ENCODE results near the gene LRRFIP2. TPM values are rescaled to one million over a fixed set of nuclear protein-coding genes. Genes with fewer than 3 reads are reported as not detected.
"Not testable (repeated sequence)": the region's sequence is repeated elsewhere in the genome, so short reads cannot be mapped to it uniquely, and the experiment has no call there.

Gene LRRFIP2
- total RNA-seq, 1 experiment from 2014 or later, result 40.2 TPM

DNA sequence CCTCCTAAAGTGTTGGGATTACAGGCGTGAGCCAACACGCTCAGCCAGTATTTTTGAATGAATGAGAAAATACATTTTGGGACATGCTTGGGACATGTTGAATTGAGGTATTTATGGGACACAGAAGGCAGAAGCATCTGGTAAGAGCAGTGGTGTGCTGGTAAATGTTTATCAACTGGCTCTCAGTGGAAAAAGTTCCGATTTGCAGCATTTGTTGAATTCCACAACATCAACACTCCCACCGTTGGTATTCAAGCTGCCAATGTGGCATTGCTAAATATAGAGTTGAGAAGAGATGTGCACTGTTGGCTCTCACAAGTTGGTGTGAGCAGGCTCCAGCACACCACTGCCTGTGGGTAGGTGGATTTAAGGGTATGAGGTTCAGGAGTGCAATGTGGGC is 35.8 kb upstream of the LRRFIP2 start:
- Histone ChIP-seq H3K9me3 (ENCODE audit: low read depth, low read length, poor library complexity, severe bottlenecking) (no peaks in the 10 kb centered on the region), H3K27ac (ENCODE audit: low read depth, low read length, poor library complexity, severe bottlenecking) (no peak overlapping the region), H3K36me3 (ENCODE audit: insufficient read depth, low read length, poor library complexity, severe bottlenecking) (no peaks in the 10 kb centered on the region), H3K4me3 (ENCODE audit: low read depth, low read length, poor library complexity, severe bottlenecking) (no peak overlapping the region), H3K4me1 (ENCODE audit: insufficient read depth, low read length, poor library complexity, severe bottlenecking) (no peaks in the 10 kb centered on the region), H3K27me3 (replicated peaks; ENCODE audit: insufficient read depth, low read depth, low read length, poor library complexity) (no peaks in the 10 kb centered on the region)
- BruUV-seq (replicated peaks), result no TSS peak
- TF ChIP-seq, protein P1, sequence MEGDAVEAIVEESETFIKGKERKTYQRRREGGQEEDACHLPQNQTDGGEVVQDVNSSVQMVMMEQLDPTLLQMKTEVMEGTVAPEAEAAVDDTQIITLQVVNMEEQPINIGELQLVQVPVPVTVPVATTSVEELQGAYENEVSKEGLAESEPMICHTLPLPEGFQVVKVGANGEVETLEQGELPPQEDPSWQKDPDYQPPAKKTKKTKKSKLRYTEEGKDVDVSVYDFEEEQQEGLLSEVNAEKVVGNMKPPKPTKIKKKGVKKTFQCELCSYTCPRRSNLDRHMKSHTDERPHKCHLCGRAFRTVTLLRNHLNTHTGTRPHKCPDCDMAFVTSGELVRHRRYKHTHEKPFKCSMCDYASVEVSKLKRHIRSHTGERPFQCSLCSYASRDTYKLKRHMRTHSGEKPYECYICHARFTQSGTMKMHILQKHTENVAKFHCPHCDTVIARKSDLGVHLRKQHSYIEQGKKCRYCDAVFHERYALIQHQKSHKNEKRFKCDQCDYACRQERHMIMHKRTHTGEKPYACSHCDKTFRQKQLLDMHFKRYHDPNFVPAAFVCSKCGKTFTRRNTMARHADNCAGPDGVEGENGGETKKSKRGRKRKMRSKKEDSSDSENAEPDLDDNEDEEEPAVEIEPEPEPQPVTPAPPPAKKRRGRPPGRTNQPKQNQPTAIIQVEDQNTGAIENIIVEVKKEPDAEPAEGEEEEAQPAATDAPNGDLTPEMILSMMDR (conservative IDR thresholded peaks at IDR 0.05; ENCODE audit: low read depth, low read length), result no peak
- no peak for TF ChIP-seq EZH2 (IDR thresholded peaks at IDR 0.05; ENCODE audit: borderline replicate concordance, low read depth, low read length, poor library complexity, severe bottlenecking)
- intact Hi-C loops (cut with micrococcal nuclease; ENCODE audit: unreplicated experiment), result loop anchor here (5.0 kb wide), 2 partner anchors 418 to 483 kb away; no protein-coding TSS in a partner anchor
- CTCF ChIA-PET, result no interaction called here
- POLR2A ChIA-PET (ENCODE audit: low non-redundant PET), result no interaction called here
- DNase-seq (ENCODE audit: low spot score), result no peak

DNA sequence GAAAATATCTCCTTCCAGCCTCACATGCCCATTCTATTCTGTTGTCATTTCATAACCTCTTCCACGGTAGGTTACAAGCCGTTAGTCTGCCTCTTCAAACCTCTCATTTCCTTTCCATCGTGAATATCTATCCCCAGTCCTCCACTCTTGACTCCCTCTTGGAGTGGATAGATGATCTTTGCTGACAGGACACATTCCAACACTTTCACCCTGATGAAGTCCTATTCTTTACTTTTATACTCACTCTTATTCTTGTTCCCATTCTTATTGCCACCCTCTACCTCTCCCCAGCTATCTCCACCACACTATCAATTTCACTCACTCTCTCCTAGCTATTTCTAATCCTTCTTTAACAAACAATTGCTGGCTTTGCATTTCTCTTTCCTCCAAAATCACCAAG is 34.2 kb upstream of the LRRFIP2 start:
- intact Hi-C loops (cut with micrococcal nuclease; ENCODE audit: unreplicated experiment); CTCF ChIA-PET; H3K4me3 ChIP-seq (ENCODE audit: low read depth, low read length, poor library complexity, severe bottlenecking); H3K9me3 ChIP-seq (ENCODE audit: low read depth, low read length, poor library complexity, severe bottlenecking); H3K27ac ChIP-seq (ENCODE audit: low read depth, low read length, poor library complexity, severe bottlenecking); POLR2A ChIA-PET (ENCODE audit: low non-redundant PET); H3K36me3 ChIP-seq (ENCODE audit: insufficient read depth, low read length, poor library complexity, severe bottlenecking); H3K4me1 ChIP-seq (ENCODE audit: insufficient read depth, low read length, poor library complexity, severe bottlenecking); DNase-seq (ENCODE audit: low spot score); BruUV-seq (replicated peaks); H3K27me3 ChIP-seq (replicated peaks; ENCODE audit: insufficient read depth, low read depth, low read length, poor library complexity): not testable (repeated sequence)

DNA sequence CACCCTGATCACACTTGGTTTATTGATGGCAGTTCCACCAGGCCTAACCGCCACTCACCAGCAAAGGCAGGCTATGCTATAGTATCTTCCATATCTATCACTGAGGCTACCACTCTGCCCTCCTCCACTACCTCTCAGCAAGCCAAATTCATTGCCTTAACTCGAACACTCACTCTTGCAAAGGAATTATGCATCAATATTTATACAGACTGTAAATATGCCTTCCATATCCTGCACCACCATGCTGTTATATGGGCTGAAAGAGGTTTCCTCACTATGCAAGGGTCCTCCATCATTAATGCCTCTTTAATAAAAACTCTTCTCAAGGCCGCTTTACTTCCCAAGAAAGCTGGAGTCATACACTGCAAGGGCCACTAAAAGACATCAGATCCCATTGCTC is 33.6 kb upstream of the LRRFIP2 start:
- BruUV-seq (replicated peaks); POLR2A ChIA-PET (ENCODE audit: low non-redundant PET): not testable (repeated sequence)

DNA sequence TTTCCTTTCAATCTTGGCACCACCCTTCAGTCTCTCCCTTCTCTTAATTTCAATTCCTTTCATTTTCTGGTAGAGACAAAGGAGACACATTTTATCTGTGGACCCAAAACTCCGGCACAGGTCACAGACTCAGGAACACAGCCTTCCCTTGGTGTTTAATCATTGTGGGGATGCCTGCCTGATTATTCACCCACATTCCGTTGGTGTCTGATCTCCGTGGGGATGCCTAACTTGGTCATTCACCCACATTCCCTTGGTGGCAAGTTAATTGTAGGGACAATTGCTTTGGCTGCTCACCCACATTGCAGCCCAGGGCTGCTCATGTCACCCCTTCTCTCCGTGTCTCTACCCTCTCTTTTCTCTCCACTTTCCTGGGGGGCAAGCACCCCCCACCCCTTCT is 31.7 kb upstream of the LRRFIP2 start:
- H3K27ac ChIP-seq (ENCODE audit: low read depth, low read length, poor library complexity, severe bottlenecking), result not testable (repeated sequence)

More for the DNA sequence above, 33.6 kb upstream of the LRRFIP2 start:
- DNase-seq (ENCODE audit: low spot score); CTCF ChIA-PET; H3K9me3 ChIP-seq (ENCODE audit: low read depth, low read length, poor library complexity, severe bottlenecking); H3K4me3 ChIP-seq (ENCODE audit: low read depth, low read length, poor library complexity, severe bottlenecking); H3K36me3 ChIP-seq (ENCODE audit: insufficient read depth, low read length, poor library complexity, severe bottlenecking); H3K27me3 ChIP-seq (replicated peaks; ENCODE audit: insufficient read depth, low read depth, low read length, poor library complexity); intact Hi-C loops (cut with micrococcal nuclease; ENCODE audit: unreplicated experiment); H3K4me1 ChIP-seq (ENCODE audit: insufficient read depth, low read length, poor library complexity, severe bottlenecking); H3K27ac ChIP-seq (ENCODE audit: low read depth, low read length, poor library complexity, severe bottlenecking): not testable (repeated sequence)

DNA sequence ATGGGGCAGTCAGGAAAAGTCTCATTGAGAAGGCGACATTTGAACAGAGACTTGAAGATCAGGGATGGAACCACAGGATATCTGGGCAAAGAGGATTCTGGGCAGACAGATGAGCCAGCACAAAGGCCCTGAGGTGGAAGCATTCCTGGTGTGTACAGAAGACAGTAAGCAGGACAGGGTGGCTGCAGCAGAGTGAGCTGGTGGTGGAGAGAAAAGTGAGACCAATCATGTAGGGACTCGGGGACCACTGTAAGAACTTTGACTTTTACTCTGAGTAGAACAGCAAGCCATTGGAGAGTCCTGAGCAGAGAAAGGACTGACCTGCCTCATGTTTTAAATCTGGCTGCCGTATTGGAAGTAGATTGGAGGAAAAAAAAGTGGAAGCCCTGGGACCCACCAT is 29.9 kb upstream of the LRRFIP2 start:
- CTCF ChIA-PET, result no interaction called here
- Histone ChIP-seq H3K36me3 (ENCODE audit: insufficient read depth, low read length, poor library complexity, severe bottlenecking) (no peaks in the 10 kb centered on the region), H3K9me3 (ENCODE audit: low read depth, low read length, poor library complexity, severe bottlenecking) (no peaks in the 10 kb centered on the region), H3K27ac (ENCODE audit: low read depth, low read length, poor library complexity, severe bottlenecking) (no peak overlapping the region), H3K4me3 (ENCODE audit: low read depth, low read length, poor library complexity, severe bottlenecking) (no peak overlapping the region), H3K4me1 (ENCODE audit: insufficient read depth, low read length, poor library complexity, severe bottlenecking) (no peaks in the 10 kb centered on the region), H3K27me3 (replicated peaks; ENCODE audit: insufficient read depth, low read depth, low read length, poor library complexity) (no peaks in the 10 kb centered on the region)
- no TSS peak for BruUV-seq (replicated peaks)
- POLR2A ChIA-PET (ENCODE audit: low non-redundant PET), result no interaction called here
- TF ChIP-seq, protein P1 (conservative IDR thresholded peaks at IDR 0.05; ENCODE audit: low read depth, low read length), result no peak
- TF ChIP-seq EZH2 (IDR thresholded peaks at IDR 0.05; ENCODE audit: borderline replicate concordance, low read depth, low read length, poor library complexity, severe bottlenecking), result no peak
- intact Hi-C loops (cut with micrococcal nuclease; ENCODE audit: unreplicated experiment), result no loop called here
- DNase-seq (ENCODE audit: low spot score), result no peak

More for the DNA sequence above, 31.7 kb upstream of the LRRFIP2 start:
- BruUV-seq (replicated peaks); H3K9me3 ChIP-seq (ENCODE audit: low read depth, low read length, poor library complexity, severe bottlenecking); H3K4me1 ChIP-seq (ENCODE audit: insufficient read depth, low read length, poor library complexity, severe bottlenecking); H3K4me3 ChIP-seq (ENCODE audit: low read depth, low read length, poor library complexity, severe bottlenecking); DNase-seq (ENCODE audit: low spot score); H3K27me3 ChIP-seq (replicated peaks; ENCODE audit: insufficient read depth, low read depth, low read length, poor library complexity); CTCF ChIA-PET; intact Hi-C loops (cut with micrococcal nuclease; ENCODE audit: unreplicated experiment); POLR2A ChIA-PET (ENCODE audit: low non-redundant PET); H3K36me3 ChIP-seq (ENCODE audit: insufficient read depth, low read length, poor library complexity, severe bottlenecking): not testable (repeated sequence)
